ENCODE measurements around the gene ENTPD8.

ENTPD8 gene

DNA sequence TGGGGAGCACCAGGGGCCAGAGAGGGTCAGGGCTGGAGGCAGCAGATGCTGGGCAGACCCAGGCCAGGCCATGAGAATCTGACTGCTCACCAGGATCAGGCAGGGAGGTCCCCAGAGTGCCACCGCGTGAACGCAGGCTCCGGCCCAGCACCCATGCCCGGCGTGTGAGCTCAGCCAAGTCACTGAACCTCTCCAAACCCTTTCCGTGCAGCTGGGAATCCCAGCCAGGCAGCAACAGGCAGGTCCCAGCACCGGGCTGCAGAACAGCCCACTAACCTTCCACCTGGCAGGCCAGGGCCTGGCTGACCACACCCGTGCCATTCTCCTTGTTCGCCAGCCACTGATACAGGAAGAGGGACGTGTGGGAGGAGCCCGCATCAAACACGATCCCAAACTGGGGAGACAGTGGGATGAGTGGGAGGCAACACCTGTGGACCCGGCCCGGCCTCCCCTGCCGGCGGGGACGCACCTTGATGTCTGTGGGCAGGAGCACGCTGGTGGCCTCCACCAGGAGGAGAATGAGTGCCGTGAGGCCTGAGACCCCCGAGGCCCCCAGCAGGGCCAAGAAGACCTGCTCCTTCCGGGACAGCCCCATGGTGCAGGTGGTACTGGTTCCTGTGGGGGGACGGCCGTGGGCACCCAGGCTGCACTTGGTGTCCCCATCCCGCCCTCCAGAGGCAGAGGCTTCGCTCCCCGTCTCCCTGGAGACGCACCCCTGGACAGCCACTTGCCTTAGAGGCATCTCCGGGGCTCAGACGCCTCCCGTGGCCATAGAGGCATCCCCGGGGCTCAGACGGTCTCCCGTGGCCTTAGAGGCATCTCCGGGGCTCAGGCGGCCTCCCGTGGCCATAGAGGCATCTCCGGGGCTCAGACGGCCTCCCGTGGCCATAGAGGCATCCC is 3.2 kb downstream of the ENTPD8 start:
- Histone ChIP-seq H2BK5ac (ENCODE audit: low read length) (no peak overlapping the region), H2BK120ac (ENCODE audit: low read depth, low read length) (no peak overlapping the region), H3K4ac (ENCODE audit: low read depth, low read length) (no peak overlapping the region), H3K4me2 (ENCODE audit: low read length) (no peak overlapping the region), H3K18ac (ENCODE audit: low read length) (no peak overlapping the region), H3K79me2 (ENCODE audit: control insufficient read depth, insufficient read depth, low read length) (no peaks in the 10 kb centered on the region), H3K79me1 (ENCODE audit: low read length) (no peaks in the 10 kb centered on the region), H3K4me1 (ENCODE audit: control insufficient read depth, low read depth, low read length) (no peaks in the 10 kb centered on the region), H3K23ac (ENCODE audit: low read length) (no peak overlapping the region), H3K4me3 (ENCODE audit: low read length) (no peak overlapping the region), H2AK5ac (ENCODE audit: low read length) (no peak overlapping the region), H4K5ac (ENCODE audit: low read length) (no peak overlapping the region), H3K27me3 (ENCODE audit: insufficient read depth, low read length, poor library complexity) (no peaks in the 10 kb centered on the region), H4K8ac (ENCODE audit: low read depth, low read length) (no peak overlapping the region), H3K9ac (ENCODE audit: low read length) (no peak overlapping the region), H2BK15ac (replicated peaks; ENCODE audit: low read depth) (no peak overlapping the region), H3K56ac (ENCODE audit: low read length) (no peak overlapping the region), H3K27ac (ENCODE audit: low read depth, low read length) (no peak overlapping the region), H3K36me3 (ENCODE audit: control insufficient read depth, insufficient read depth, low read length) (no peaks in the 10 kb centered on the region)
- no CpG with 5 or more reads among the region's 40 CpGs for WGBS (ENCODE audit: extremely low coverage, insufficient coverage, low lambda C conversion rate)
- DNase-seq, result no peak

DNA sequence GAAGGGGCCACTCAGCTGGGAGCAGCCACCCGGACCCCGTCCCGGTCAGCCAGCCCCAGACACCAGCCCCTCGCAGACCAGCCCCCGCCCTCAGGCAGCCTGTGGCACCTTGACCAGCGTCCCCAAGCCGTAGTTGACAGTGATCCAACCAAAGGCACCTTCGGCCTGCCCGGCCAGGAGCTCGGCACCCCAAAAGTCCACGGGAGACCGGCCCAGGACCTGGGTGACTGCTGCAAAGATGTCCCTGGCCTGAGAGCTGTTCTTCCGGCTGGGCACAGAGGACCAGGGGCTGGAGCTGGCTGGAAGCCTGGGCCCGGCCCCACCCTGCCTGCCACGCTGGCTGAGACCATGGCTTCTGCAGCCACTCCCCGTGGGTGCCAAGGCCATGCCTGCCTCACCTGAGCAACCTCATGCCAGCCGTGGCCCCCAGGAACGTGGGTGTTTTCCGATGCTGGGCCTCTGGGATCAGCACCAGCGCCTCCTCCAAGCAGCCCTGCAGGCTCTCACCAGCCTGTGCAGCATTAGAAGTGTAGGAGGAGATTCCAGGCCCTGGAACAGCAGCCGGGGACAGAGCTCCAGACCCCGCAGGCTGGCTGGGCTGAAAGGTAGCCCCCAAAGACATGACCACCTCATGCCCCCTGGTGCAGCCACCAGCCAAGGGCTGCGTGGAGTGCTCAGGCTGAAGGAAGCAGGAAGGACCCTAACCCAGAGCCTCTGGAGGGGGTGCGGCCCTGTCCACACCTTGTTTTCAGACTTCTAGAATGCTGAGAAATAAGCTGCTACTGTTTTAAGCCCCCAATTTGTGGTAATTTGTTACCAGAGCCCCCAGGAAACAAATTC is 4.2 kb downstream of the ENTPD8 start:
- DNase-seq, result no peak
- Histone ChIP-seq H3K4ac (ENCODE audit: low read depth, low read length) (no peak overlapping the region), H3K23ac (ENCODE audit: low read length) (no peak overlapping the region), H4K5ac (ENCODE audit: low read length) (no peak overlapping the region), H4K8ac (ENCODE audit: low read depth, low read length) (no peak overlapping the region), H3K79me1 (ENCODE audit: low read length) (no peaks in the 10 kb centered on the region), H2BK120ac (ENCODE audit: low read depth, low read length) (no peak overlapping the region), H3K36me3 (ENCODE audit: control insufficient read depth, insufficient read depth, low read length) (no peaks in the 10 kb centered on the region), H3K4me1 (ENCODE audit: control insufficient read depth, low read depth, low read length) (no peaks in the 10 kb centered on the region), H2BK5ac (ENCODE audit: low read length) (no peak overlapping the region), H3K4me2 (ENCODE audit: low read length) (no peak overlapping the region), H3K9ac (ENCODE audit: low read length) (no peak overlapping the region), H3K27me3 (ENCODE audit: insufficient read depth, low read length, poor library complexity) (no peaks in the 10 kb centered on the region), H3K27ac (ENCODE audit: low read depth, low read length) (no peak overlapping the region), H2AK5ac (ENCODE audit: low read length) (no peak overlapping the region), H3K4me3 (ENCODE audit: low read length) (no peak overlapping the region), H3K79me2 (ENCODE audit: control insufficient read depth, insufficient read depth, low read length) (no peaks in the 10 kb centered on the region), H2BK15ac (replicated peaks; ENCODE audit: low read depth) (no peak overlapping the region), H3K18ac (ENCODE audit: low read length) (no peak overlapping the region), H3K56ac (ENCODE audit: low read length) (no peak overlapping the region)
- no CpG with 5 or more reads among the region's 24 CpGs for WGBS (ENCODE audit: extremely low coverage, insufficient coverage, low lambda C conversion rate)

DNA sequence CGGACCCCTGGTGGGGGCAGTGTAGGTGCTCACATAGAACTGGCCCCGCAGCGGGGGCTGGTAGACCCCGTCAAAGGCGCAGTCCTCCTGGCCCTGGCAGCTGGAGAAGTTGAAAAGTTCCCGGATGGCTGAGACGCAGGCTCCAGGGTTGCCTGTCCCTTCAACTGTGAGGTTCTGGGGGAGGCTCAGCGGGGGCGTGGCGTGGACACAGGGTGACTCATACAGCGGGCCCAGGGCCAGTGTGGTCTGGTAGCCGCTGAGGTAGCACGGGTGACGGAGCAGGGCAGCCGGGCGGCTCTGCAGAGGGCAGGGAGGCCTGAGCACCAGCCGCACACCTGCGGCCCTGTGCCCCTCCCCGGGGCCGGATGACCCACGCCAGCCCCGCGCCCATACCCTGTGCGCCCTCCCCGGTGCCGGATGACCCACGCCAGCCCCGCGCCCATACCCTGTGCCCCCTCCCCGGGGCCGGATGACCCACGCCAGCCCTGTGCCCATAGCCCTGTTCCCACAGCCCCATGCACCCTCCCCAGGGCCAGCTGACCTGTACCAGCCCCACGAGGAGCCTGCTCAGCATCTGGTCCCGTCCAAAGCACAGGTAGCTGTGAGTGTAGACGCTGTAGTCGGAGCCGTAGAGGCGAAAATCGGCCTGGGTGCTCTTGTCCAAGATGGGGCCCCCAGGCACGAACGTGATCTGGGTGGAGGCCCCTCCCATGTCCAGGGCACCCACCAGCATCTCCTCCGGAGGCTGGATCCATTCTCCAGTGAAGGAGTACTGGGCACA is 5.0 kb downstream of the ENTPD8 start:
- H2AK5ac ChIP-seq (ENCODE audit: low read length), result no peak overlapping the region

DNA sequence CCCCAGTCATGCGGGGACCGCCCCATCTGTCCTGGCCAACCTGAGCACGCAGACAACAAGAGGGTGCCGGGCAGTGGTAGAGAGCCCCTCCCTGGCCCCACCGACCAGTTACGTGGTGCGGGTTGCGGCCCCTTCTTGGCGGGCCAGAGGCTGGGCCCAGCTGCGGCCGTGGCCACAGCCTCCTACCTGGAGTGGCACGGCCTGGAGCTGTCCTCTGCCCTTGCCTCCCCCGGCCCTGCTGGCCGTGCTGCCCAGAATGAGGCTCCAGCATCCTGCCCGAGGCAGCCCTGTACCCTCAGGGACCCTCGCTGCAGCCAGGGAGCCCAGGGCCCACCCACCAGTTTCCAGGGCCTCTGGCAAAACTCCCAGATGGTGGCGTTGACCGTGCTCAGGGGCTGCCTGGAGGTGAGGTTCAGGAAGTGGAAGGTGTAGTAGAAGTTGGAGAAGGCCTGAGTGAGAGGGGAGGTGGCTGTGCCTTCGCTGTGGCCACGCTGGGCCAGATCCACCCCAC is 5.7 kb downstream of the ENTPD8 start:
- DNase-seq, result no peak

More for the DNA sequence above, 5.0 kb downstream of the ENTPD8 start:
- no peaks in the 10 kb centered on the region for H3K27me3 ChIP-seq (ENCODE audit: insufficient read depth, low read length, poor library complexity)
- no CpG with 5 or more reads among the region's 42 CpGs for WGBS (ENCODE audit: extremely low coverage, insufficient coverage, low lambda C conversion rate)
- H4K5ac ChIP-seq (ENCODE audit: low read length), result no peak overlapping the region
- H3K9ac ChIP-seq (ENCODE audit: low read length), result no peak overlapping the region
- no peak overlapping the region for H2BK120ac ChIP-seq (ENCODE audit: low read depth, low read length)
- no peak overlapping the region for H3K4ac ChIP-seq (ENCODE audit: low read depth, low read length)
- H3K27ac ChIP-seq (ENCODE audit: low read depth, low read length), result no peak overlapping the region
- H3K79me2 ChIP-seq (ENCODE audit: control insufficient read depth, insufficient read depth, low read length), result no peaks in the 10 kb centered on the region
- H2BK15ac ChIP-seq (replicated peaks; ENCODE audit: low read depth), result no peak overlapping the region
- H2BK5ac ChIP-seq (ENCODE audit: low read length), result no peak overlapping the region
- no peak overlapping the region for H3K4me2 ChIP-seq (ENCODE audit: low read length)
- no peak overlapping the region for H3K23ac ChIP-seq (ENCODE audit: low read length)
- H3K79me1 ChIP-seq (ENCODE audit: low read length), result no peaks in the 10 kb centered on the region
- H3K18ac ChIP-seq (ENCODE audit: low read length), result no peak overlapping the region
- H3K4me1 ChIP-seq (ENCODE audit: control insufficient read depth, low read depth, low read length), result no peaks in the 10 kb centered on the region
- DNase-seq, result no peak
- H3K56ac ChIP-seq (ENCODE audit: low read length), result no peak overlapping the region
- no peak overlapping the region for H3K4me3 ChIP-seq (ENCODE audit: low read length)
- no peaks in the 10 kb centered on the region for H3K36me3 ChIP-seq (ENCODE audit: control insufficient read depth, insufficient read depth, low read length)
- H4K8ac ChIP-seq (ENCODE audit: low read depth, low read length), result no peak overlapping the region

DNA sequence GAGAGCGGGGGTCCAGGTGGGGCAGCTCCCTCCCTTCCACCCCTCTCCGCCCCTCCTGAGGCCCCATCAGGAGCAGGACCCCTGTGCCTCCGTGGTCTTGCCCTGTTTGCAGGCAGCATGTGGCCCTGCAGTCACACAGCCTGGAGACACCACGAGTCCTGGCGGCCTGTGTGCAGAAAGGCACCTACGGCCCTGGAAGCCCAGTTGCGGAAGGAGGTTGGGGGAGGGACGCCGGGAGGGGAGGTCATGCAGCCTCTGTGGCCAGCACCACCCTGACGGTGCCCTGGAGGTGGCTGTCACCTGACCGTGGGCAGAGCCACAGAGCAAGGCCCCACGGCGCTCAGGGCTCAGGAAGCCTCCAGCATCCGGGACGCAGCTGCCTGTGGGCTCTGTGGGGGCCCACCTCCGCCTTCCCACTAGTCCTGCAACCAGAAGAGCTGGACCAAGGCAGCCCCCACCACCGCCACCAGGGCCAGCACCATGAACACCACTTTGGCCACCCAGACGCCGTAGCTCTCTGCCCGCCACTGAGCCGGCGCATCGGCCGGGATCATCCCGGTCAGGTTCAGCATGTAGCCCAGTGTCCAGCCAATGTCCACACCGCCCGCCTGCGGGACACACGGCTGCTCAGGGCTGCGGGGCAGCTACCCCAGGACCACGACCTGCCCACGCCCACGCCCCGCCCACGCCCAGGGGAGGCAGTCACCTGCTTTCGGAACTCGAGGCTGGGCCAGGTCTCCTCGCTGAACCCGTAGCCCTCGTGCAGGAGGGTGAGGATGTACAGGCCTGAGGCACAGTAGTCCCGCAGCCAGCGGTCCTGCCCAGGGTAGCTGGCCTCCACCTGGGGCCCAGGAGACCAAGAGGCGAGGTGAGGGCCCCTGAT is 6.4 kb downstream of the ENTPD8 start:
- no peak overlapping the region for H3K4me3 ChIP-seq (ENCODE audit: low read length)
- no peak overlapping the region for H2BK120ac ChIP-seq (ENCODE audit: low read depth, low read length)
- H2AK5ac ChIP-seq (ENCODE audit: low read length), result no peak overlapping the region
- no peak overlapping the region for H3K56ac ChIP-seq (ENCODE audit: low read length)
- H4K5ac ChIP-seq (ENCODE audit: low read length), result no peak overlapping the region
- no peak overlapping the region for H3K27ac ChIP-seq (ENCODE audit: low read depth, low read length)
- no CpG with 5 or more reads among the region's 43 CpGs for WGBS (ENCODE audit: extremely low coverage, insufficient coverage, low lambda C conversion rate)
- H3K9ac ChIP-seq (ENCODE audit: low read length), result no peak overlapping the region
- no peak overlapping the region for H2BK5ac ChIP-seq (ENCODE audit: low read length)
- DNase-seq, result no peak
- no peak overlapping the region for H4K8ac ChIP-seq (ENCODE audit: low read depth, low read length)
- no peak overlapping the region for H3K4ac ChIP-seq (ENCODE audit: low read depth, low read length)
- no peak overlapping the region for H2BK15ac ChIP-seq (replicated peaks; ENCODE audit: low read depth)
- no peak overlapping the region for H3K18ac ChIP-seq (ENCODE audit: low read length)
- no peaks in the 10 kb centered on the region for H3K4me1 ChIP-seq (ENCODE audit: control insufficient read depth, low read depth, low read length)
- no peaks in the 10 kb centered on the region for H3K27me3 ChIP-seq (ENCODE audit: insufficient read depth, low read length, poor library complexity)
- no peak overlapping the region for H3K23ac ChIP-seq (ENCODE audit: low read length)
- H3K36me3 ChIP-seq (ENCODE audit: control insufficient read depth, insufficient read depth, low read length), result no peaks in the 10 kb centered on the region
- H3K79me1 ChIP-seq (ENCODE audit: low read length), result no peaks in the 10 kb centered on the region
- no peaks in the 10 kb centered on the region for H3K79me2 ChIP-seq (ENCODE audit: control insufficient read depth, insufficient read depth, low read length)
- H3K4me2 ChIP-seq (ENCODE audit: low read length), result no peak overlapping the region

More for the DNA sequence above, 5.7 kb downstream of the ENTPD8 start:
- H2BK15ac ChIP-seq (replicated peaks; ENCODE audit: low read depth), result no peak overlapping the region
- no peaks in the 10 kb centered on the region for H3K27me3 ChIP-seq (ENCODE audit: insufficient read depth, low read length, poor library complexity)
- no peaks in the 10 kb centered on the region for H3K79me1 ChIP-seq (ENCODE audit: low read length)
- H3K36me3 ChIP-seq (ENCODE audit: control insufficient read depth, insufficient read depth, low read length), result no peaks in the 10 kb centered on the region
- no CpG with 5 or more reads among the region's 20 CpGs for WGBS (ENCODE audit: extremely low coverage, insufficient coverage, low lambda C conversion rate)
- no peak overlapping the region for H3K9ac ChIP-seq (ENCODE audit: low read length)
- H3K4me3 ChIP-seq (ENCODE audit: low read length), result no peak overlapping the region
- H4K8ac ChIP-seq (ENCODE audit: low read depth, low read length), result no peak overlapping the region
- no peak overlapping the region for H2AK5ac ChIP-seq (ENCODE audit: low read length)
- no peak overlapping the region for H3K4ac ChIP-seq (ENCODE audit: low read depth, low read length)
- H3K79me2 ChIP-seq (ENCODE audit: control insufficient read depth, insufficient read depth, low read length), result no peaks in the 10 kb centered on the region
- no peak overlapping the region for H3K4me2 ChIP-seq (ENCODE audit: low read length)
- no peak overlapping the region for H3K56ac ChIP-seq (ENCODE audit: low read length)
- H3K18ac ChIP-seq (ENCODE audit: low read length), result no peak overlapping the region
- no peak overlapping the region for H2BK120ac ChIP-seq (ENCODE audit: low read depth, low read length)
- H3K27ac ChIP-seq (ENCODE audit: low read depth, low read length), result no peak overlapping the region
- no peak overlapping the region for H3K23ac ChIP-seq (ENCODE audit: low read length)
- H2BK5ac ChIP-seq (ENCODE audit: low read length), result no peak overlapping the region
- no peak overlapping the region for H4K5ac ChIP-seq (ENCODE audit: low read length)
- H3K4me1 ChIP-seq (ENCODE audit: control insufficient read depth, low read depth, low read length), result no peaks in the 10 kb centered on the region

Measured in mesendoderm (in vitro differentiated cells).